Suprapubic skin (tissue), 4 donors: ENCODE data around the gene METTL5. TPM values are rescaled to one million over a fixed set of nuclear protein-coding genes. Genes with fewer than 3 reads are reported as not detected.

Experiments
- DNase-seq, 2 donors: peaks; one replicate each; pipeline ENCODE4 v3.0.0-alpha.2; 2019; ENCODE audit warnings: low spot score in 2 of 2
- H3K27ac ChIP-seq: fragments of 200-600 bp; sonication (generic); one replicate; pipeline ENCODE4 v1.5.1; 2019
- H3K27me3 ChIP-seq: fragments of 200-600 bp; sonication (generic); one replicate; pipeline ENCODE4 v1.5.1; 2019
- H3K36me3 ChIP-seq: fragments of 200-600 bp; sonication (generic); one replicate; pipeline ENCODE4 v1.5.1; 2019
- H3K4me1 ChIP-seq: fragments of 200-600 bp; sonication (generic); one replicate; pipeline ENCODE4 v1.5.1; 2019
- H3K4me3 ChIP-seq: fragments of 200-600 bp; sonication (generic); one replicate; pipeline ENCODE4 v1.5.1; 2019; ENCODE audit warnings: mild to moderate bottlenecking
- H3K9me3 ChIP-seq: fragments of 200-600 bp; sonication (generic); one replicate; pipeline ENCODE4 v1.5.1; 2019
- EP300 ChIP-seq: sonication (generic); formaldehyde crosslinking; IDR thresholded peaks from one replicate; pipeline ENCODE4 v1.6.1; 2017; ENCODE audit warnings: antibody characterized with exemption
- POLR2A ChIP-seq, 2 donors: fragments of 450-650 bp; IDR thresholded peaks; one replicate each; pipeline ENCODE4 v1.6.1; 2017; ENCODE audit warnings: antibody characterized with exemption in 2 of 2, mild to moderate bottlenecking in 2 of 2, moderate library complexity in 2 of 2
- POLR2AphosphoS5 ChIP-seq, 3 donors: sonication (generic); formaldehyde crosslinking; IDR thresholded peaks; one replicate each; pipeline ENCODE4 v1.6.1; 2017; ENCODE audit warnings: antibody characterized with exemption in 3 of 3
- WGBS: methylation state at CpG from one replicate; pipeline ENCODE4 v1.1.5; 2018; 5-methylcytosine and 5-hydroxymethylcytosine counted together
- total RNA-seq, 4 donors: library from RNA; depleted of rRNA; stranded (reverse); fragments of >200 nt; gene quantifications; one replicate each; pipeline ENCODE4 v1.1.0, GENCODE V29; 2016
- TF ChIP-seq, protein P1 (sequence below), 2 donors: fragments of 200-600 bp in 1 of 2; fragments of 450-650 bp in 1 of 2; sonication (generic) in 1 of 2; IDR thresholded peaks; one replicate each; pipeline ENCODE4 v1.5.1; 2016 to 2019; ENCODE audit warnings: antibody characterized with exemption in 2 of 2, mild to moderate bottlenecking in 1 of 2, moderate library complexity in 1 of 2

METTL5 gene
- total RNA-seq, 4 donors from 2014 or later = 34.8 to 43.9 (median 41.2) TPM

DNA sequence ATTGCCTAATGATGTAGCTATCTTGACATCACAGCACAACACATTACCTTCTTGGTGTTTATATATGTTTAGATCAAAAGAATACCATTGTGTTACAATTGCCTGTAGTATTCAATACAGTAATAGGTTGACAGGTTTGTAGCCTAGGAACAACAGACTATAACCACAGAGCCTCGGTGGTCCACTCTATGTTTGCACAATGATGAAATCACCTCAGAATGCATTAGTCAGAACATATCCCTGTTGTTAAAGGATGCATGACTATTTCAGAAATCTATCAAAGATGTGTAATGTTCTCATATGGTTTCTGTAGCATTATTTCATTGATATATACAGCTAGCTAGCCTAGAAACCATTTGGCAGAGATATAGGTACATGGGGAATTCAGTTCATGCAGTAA, 8.9 kb downstream of the METTL5 start:
- TF ChIP-seq POLR2AphosphoS5 (IDR thresholded peaks at IDR 0.05) = no peak
- TF ChIP-seq, protein P1, sequence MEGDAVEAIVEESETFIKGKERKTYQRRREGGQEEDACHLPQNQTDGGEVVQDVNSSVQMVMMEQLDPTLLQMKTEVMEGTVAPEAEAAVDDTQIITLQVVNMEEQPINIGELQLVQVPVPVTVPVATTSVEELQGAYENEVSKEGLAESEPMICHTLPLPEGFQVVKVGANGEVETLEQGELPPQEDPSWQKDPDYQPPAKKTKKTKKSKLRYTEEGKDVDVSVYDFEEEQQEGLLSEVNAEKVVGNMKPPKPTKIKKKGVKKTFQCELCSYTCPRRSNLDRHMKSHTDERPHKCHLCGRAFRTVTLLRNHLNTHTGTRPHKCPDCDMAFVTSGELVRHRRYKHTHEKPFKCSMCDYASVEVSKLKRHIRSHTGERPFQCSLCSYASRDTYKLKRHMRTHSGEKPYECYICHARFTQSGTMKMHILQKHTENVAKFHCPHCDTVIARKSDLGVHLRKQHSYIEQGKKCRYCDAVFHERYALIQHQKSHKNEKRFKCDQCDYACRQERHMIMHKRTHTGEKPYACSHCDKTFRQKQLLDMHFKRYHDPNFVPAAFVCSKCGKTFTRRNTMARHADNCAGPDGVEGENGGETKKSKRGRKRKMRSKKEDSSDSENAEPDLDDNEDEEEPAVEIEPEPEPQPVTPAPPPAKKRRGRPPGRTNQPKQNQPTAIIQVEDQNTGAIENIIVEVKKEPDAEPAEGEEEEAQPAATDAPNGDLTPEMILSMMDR (IDR thresholded peaks at IDR 0.05) = no peak
- no peak for TF ChIP-seq POLR2A (IDR thresholded peaks at IDR 0.05)
- TF ChIP-seq EP300 = no peak
- H3K4me1 ChIP-seq = peaks cover 6% of the 10 kb centered on the region
- DNase-seq = no peak
- no peak overlapping the region for H3K4me3 ChIP-seq
- H3K9me3 ChIP-seq = no peaks in the 10 kb centered on the region
- 65% methylated on average over 1 of the region's 1 CpG for WGBS
- no peaks in the 10 kb centered on the region for H3K27me3 ChIP-seq
- H3K27ac ChIP-seq = no peak overlapping the region
- peaks cover 76% of the 10 kb centered on the region for H3K36me3 ChIP-seq

DNA sequence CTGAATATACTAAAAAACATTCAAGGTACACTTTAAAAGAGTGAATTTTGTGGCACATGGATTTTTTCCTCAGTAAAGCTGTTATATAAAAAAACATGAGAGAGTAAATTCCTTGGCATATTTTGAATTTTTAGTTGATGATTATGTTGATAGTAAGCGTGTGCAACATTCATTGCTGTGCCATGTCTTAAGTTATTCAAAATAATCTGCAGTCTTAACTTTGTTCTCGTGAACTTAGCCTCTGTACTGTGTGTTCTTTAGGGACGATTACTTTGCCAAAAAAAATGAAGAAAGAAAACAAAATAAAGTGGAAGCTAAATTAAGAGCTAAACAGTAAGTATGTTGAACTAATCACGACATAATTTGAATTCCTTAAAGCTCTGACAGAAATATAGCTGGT, 16.5 kb downstream of the METTL5 start:
- Histone ChIP-seq H3K4me3 (no peak overlapping the region), H3K9me3 (no peaks in the 10 kb centered on the region), H3K4me1 (no peaks in the 10 kb centered on the region), H3K27me3 (no peaks in the 10 kb centered on the region), H3K36me3 (peaks cover 82% of the 10 kb centered on the region), H3K27ac (no peak overlapping the region)
- no peak for DNase-seq
- 78% methylated on average over 4 of the region's 4 CpGs for WGBS
- no peak for TF ChIP-seq POLR2AphosphoS5 (IDR thresholded peaks at IDR 0.05)
- no peak for TF ChIP-seq EP300
- TF ChIP-seq POLR2A (IDR thresholded peaks at IDR 0.05) = no peak

DNA sequence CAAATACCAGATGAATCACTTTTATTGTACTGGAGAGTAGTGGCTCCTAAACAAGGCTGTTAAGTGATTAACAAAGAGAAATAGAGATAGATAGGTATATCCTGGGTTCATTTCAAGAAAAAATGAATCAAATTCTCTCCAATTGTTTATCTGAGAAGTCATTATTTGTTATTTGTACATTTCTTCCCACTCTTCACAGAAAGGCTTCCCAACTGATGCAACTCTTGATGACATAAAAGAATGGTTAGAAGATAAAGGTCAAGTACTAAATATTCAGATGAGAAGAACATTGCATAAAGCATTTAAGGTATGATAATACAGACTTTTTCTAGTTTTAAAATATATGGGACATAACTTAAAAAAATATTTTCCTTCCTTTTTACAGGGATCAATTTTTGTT, 18.1 kb downstream of the METTL5 start:
- no peak for TF ChIP-seq POLR2A (IDR thresholded peaks at IDR 0.05)
- TF ChIP-seq, protein P1 (IDR thresholded peaks at IDR 0.05) = no peak
- TF ChIP-seq POLR2AphosphoS5 (IDR thresholded peaks at IDR 0.05) = no peak
- no peak for TF ChIP-seq EP300
- Histone ChIP-seq H3K27me3 (no peaks in the 10 kb centered on the region), H3K36me3 (peaks cover 72% of the 10 kb centered on the region), H3K4me3 (no peak overlapping the region), H3K9me3 (no peaks in the 10 kb centered on the region), H3K27ac (no peak overlapping the region), H3K4me1 (peaks cover 5% of the 10 kb centered on the region)
- no peak for DNase-seq

DNA sequence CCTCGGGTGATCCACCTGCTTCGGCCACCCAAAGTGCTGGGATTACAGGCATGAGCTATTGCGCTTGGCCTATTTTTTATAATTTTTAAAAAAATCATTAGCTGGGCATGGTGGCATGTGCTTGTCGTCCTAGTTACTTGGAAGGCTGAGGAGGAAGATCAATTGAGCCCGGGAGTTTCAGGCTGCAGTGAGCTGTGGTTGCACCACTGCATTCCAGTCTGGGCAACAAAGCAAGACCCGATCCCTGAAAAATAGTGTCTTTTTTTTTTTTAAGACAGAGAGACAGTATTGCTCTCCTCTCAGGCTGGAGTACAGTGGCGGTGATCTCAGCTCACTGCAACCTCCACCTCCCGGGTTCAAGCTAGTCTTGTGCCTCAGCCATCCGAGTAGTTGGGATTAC, 21.2 kb downstream of the METTL5 start:
- 85% methylated on average over 9 of the region's 9 CpGs for WGBS
- Histone ChIP-seq H3K27ac (no peak overlapping the region), H3K9me3 (no peaks in the 10 kb centered on the region), H3K36me3 (peaks cover 43% of the 10 kb centered on the region), H3K4me1 (peaks cover 21% of the 10 kb centered on the region), H3K4me3 (no peak overlapping the region), H3K27me3 (no peaks in the 10 kb centered on the region)
- no peak for DNase-seq
- TF ChIP-seq, protein P1 (IDR thresholded peaks at IDR 0.05) = no peak
- no peak for TF ChIP-seq POLR2A (IDR thresholded peaks at IDR 0.05)

DNA sequence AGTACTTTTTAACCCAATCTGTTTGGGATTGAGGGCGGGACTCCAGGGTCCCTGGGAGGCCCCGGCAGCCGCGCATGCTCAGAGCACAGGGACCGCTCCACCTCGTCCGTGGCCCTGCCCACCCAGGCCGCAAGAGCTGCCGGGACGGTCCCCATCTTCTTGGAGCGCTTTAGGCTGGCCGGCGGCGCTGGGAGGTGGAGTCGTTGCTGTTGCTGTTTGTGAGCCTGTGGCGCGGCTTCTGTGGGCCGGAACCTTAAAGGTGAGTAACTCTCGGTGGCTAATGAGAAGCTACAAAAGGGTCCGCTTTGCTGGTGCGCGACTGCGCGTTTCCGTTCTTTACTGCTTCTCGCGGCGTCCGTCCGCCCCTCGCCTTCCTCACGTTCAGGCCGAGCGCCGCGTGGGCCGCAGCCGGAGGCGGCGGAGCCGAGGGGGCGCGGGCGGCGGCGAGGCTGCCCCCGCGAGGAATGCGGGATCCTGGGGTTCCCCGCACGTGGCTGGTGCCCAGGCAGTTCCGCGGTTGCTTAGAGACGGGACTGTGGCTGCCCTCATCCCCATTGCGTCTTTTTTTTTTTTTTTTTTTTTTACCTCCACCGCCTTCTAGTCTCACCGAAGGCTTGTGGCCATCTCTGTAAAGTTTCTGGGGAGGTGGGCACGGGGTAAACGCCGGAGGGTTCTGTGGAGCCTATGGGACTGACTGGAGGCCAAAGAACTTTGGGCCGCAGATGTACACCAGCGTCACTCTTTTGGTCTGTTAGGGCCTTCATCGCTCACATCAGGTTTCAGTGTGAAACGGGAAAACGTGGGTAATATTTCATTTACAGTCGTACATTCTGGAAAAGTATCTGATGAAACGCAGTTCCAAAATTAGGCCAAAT, 25.8 kb downstream of the METTL5 start, which contains the start of gene SSB:
SSB (plus strand) TSS at position 154 of the 875 bp plus-strand sequence. CDS start 2,090 bp downstream, outside the sequence.
- peak within 1 kb of the TSS; percentile 84 for H3K27ac ChIP-seq
- WGBS = under 1% methylated on average over 35 of the region's 67 CpGs
- H3K4me3 ChIP-seq = peak within 1 kb of the TSS; percentile 82
- peak in 1 of 3 donors; percentile 31 for TF ChIP-seq POLR2AphosphoS5 (IDR thresholded peaks at IDR 0.05)
- TF ChIP-seq POLR2A (IDR thresholded peaks at IDR 0.05) = peak in 1 of 2 donors; percentile 60
- TF ChIP-seq EP300 = no peak
- TF ChIP-seq, protein P1 (IDR thresholded peaks at IDR 0.05) = peak in 1 of 2 donors; percentile 1
- H3K36me3 ChIP-seq = peaks cover 7% of the 10 kb centered on the region
- H3K4me1 ChIP-seq = peaks cover 24% of the 10 kb centered on the region
- no peaks in the 10 kb centered on the region for H3K27me3 ChIP-seq
- DNase-seq = peak; percentile 91 to 93
- H3K9me3 ChIP-seq = no peaks in the 10 kb centered on the region
